K562 (cell line): Measurements from ENCODE around the gene PTH1R. TPM values are rescaled to one million over a fixed set of nuclear protein-coding genes. Genes with fewer than 3 reads are reported as not detected.
A peak's percentile ranks its signal among the peaks of the same experiment; 100 is the strongest.

Source experiments
- ATAC-seq: fragments of 200-7000 bp; cut with Tn5 transposase; 3 replicates; pipeline ENCODE4 v1.9.1; 2020; ENCODE audit warnings: moderate library complexity
- BruUV-seq: library from RNA; stranded (reverse); fragments of 400-500 nt; replicated peaks from 2 replicates; lab custom pipeline; 2021; lab: Mats Ljungman, UMichigan
- CTCF ChIA-PET: fragments of 300-600 bp; formaldehyde crosslinking; extraction: SDS; loops from one replicate; lab custom pipeline; 2021; ENCODE audit warnings: low intra/inter-chr PET ratio; lab: Yijun Ruan, JAX
- POLR2A ChIA-PET: fragments of 300-600, 350-650 bp; sonication (Branson Sonifier 250); formaldehyde crosslinking; extraction: SDS; loops from one replicate; lab custom pipeline; 2021; ENCODE audit warnings: antibody characterized with exemption, inconsistent platforms; lab: Yijun Ruan, JAX
- DNase-seq, 4 experiments: peaks; one replicate each; pipeline versions ENCODE4 v3.0.0 to v3.0.0-alpha.2; 2011 to 2018; ENCODE audit warnings: low spot score in 3 of 4, mixed read lengths in 3 of 4; ENCODE audit errors: extremely low read depth in 1 of 4
- FAIRE-seq: peaks from 2 replicates; lab custom pipeline; 2011; peaks lifted over from hg19 to GRCh38; lab: Jason Lieb, UNC
- H2AFZ ChIP-seq: 2 replicates; pipeline ENCODE4 v1.6.0; 2011; ENCODE audit warnings: low read depth, low read length, control low read depth, inconsistent platforms
- H3K27ac ChIP-seq: fragments of 200-600 bp; 3 replicates; pipeline ENCODE4 v1.8.0; 2011; ENCODE audit warnings: low read depth, mild to moderate bottlenecking, control low read depth, inconsistent platforms, low read length, moderate library complexity, mixed read lengths; ENCODE audit errors: extremely low read depth
- H3K27me3 ChIP-seq, 2 experiments: fragments of 300-600 bp in 1 of 2; 2 replicates in 1 of 2; 3 replicates in 1 of 2; pipeline versions ENCODE4 v1.6.0 to v1.8.0; 2011; ENCODE audit warnings: inconsistent platforms in 2 of 2, low read length in 2 of 2, mild to moderate bottlenecking in 1 of 2, mixed read lengths in 1 of 2, moderate library complexity in 1 of 2; ENCODE audit not compliant: control insufficient read depth in 2 of 2, insufficient read depth in 2 of 2
- H3K36me3 ChIP-seq: fragments of 300-600 bp; 3 replicates; pipeline ENCODE4 v1.8.0; 2011; ENCODE audit warnings: mild to moderate bottlenecking, low read length, inconsistent platforms; ENCODE audit not compliant: control insufficient read depth, insufficient read depth
- H3K4me1 ChIP-seq, 2 experiments: fragments of 200-600 bp in 1 of 2; replicated peaks in 1 of 2; 2 replicates in 1 of 2; 3 replicates in 1 of 2; pipeline versions ENCODE4 v1.5.1 to v1.8.0; 2011; ENCODE audit warnings: inconsistent platforms in 2 of 2, low read length in 2 of 2, mild to moderate bottlenecking in 1 of 2, mixed read lengths in 1 of 2, moderate library complexity in 1 of 2; ENCODE audit not compliant: control insufficient read depth in 2 of 2, insufficient read depth in 2 of 2
- H3K4me2 ChIP-seq: 2 replicates; pipeline ENCODE4 v1.6.1; 2011; ENCODE audit warnings: low read length, control low read depth, inconsistent platforms, mixed read lengths; ENCODE audit not compliant: insufficient read depth
- H3K4me3 ChIP-seq: fragments of 200-600 bp; sonication (generic), shearing (Covaris generic); 2 replicates; pipeline ENCODE4 v1.5.1; 2016; ENCODE audit warnings: control low read depth, inconsistent platforms
- H3K79me2 ChIP-seq: fragments of 200-600 bp; 3 replicates; pipeline ENCODE4 v1.8.0; 2011; ENCODE audit warnings: low read length, inconsistent platforms; ENCODE audit not compliant: control insufficient read depth, insufficient read depth
- H3K9ac ChIP-seq, 2 experiments: 2 replicates each; pipeline versions ENCODE4 v1.6.0 to v1.6.1; 2011; ENCODE audit warnings: low read depth in 2 of 2, low read length in 2 of 2, control low read depth in 1 of 2, inconsistent platforms in 1 of 2, mild to moderate bottlenecking in 1 of 2, mixed read lengths in 1 of 2; ENCODE audit not compliant: insufficient read depth in 1 of 2
- H3K9me1 ChIP-seq: one replicate; pipeline ENCODE4 v1.6.0; 2011; ENCODE audit warnings: inconsistent platforms, mild to moderate bottlenecking, low read length, moderate library complexity; ENCODE audit not compliant: control insufficient read depth, insufficient read depth
- H3K9me3 ChIP-seq: replicated peaks from 2 replicates; pipeline ENCODE4 v1.5.1; 2011; ENCODE audit warnings: low read depth, low read length, inconsistent platforms; ENCODE audit not compliant: control insufficient read depth, insufficient read depth
- H4K20me1 ChIP-seq: replicated peaks from 2 replicates; pipeline ENCODE4 v1.6.1; 2011; ENCODE audit warnings: low read length, inconsistent platforms, mixed read lengths; ENCODE audit not compliant: control insufficient read depth, insufficient read depth
- ARNT ChIP-seq, 2 experiments: fragments of 450-650 bp; IDR thresholded peaks; 2 replicates each; pipeline ENCODE4 v1.6.1; 2016; ENCODE audit warnings: mild to moderate bottlenecking in 1 of 2
- EP400 ChIP-seq: fragments of 450-650 bp; IDR thresholded peaks from 2 replicates; pipeline ENCODE4 v1.6.1; 2017; ENCODE audit warnings: antibody characterized with exemption, mild to moderate bottlenecking, moderate library complexity
- HDGF ChIP-seq: fragments of 450-650 bp; IDR thresholded peaks from 2 replicates; pipeline ENCODE4 v1.6.1; 2016
- KLF16 ChIP-seq: IDR thresholded peaks from 2 replicates; pipeline ENCODE4 v1.6.1; 2016; ENCODE audit warnings: antibody characterized with exemption
- MAFF ChIP-seq: IDR thresholded peaks from 2 replicates; pipeline ENCODE4 v1.6.1; 2012; ENCODE audit warnings: low read length, improper control_type of control experiment
- SAP30 ChIP-seq: fragments of 200-600 bp; sonication (generic); IDR thresholded peaks from 2 replicates; pipeline ENCODE4 v1.6.1; 2012; ENCODE audit warnings: borderline replicate concordance, low read depth, mild to moderate bottlenecking, moderate library complexity, low read length, control low read depth, inconsistent platforms; ENCODE audit not compliant: insufficient read depth, poor library complexity, severe bottlenecking
- SRSF7 ChIP-seq: fragments of 200-400 bp; formaldehyde crosslinking; optimal IDR thresholded peaks from 2 replicates; pipeline ENCODE3; 2017; ENCODE audit warnings: mild to moderate bottlenecking, low read depth, low read length
- TEAD2 ChIP-seq: fragments of 450-650 bp; IDR thresholded peaks from 2 replicates; pipeline ENCODE4 v1.6.1; 2016; ENCODE audit warnings: missing genetic modification characterization, control low read depth, missing compliant biosample characterization
- ZKSCAN1 ChIP-seq: fragments of 150-350 bp; IDR thresholded peaks from 2 replicates; pipeline ENCODE4 v1.6.1; 2016; ENCODE audit warnings: low read depth, low read length
- ZNF639 ChIP-seq, 2 experiments: fragments of 200-800 bp in 1 of 2; sonication (Bioruptor generic) in 1 of 2; sonication (generic) in 1 of 2; formaldehyde crosslinking in 1 of 2; IDR thresholded peaks in 1 of 2; conservative IDR thresholded peaks in 1 of 2; 2 replicates each; pipeline versions ENCODE4 v1.5.0 to v1.6.1; 2016 to 2020; ENCODE audit warnings: missing compliant biosample characterization in 1 of 2, missing genetic modification characterization in 1 of 2, missing genetic modification reagents in 1 of 2
- WGBS: fragments of 100-300 bp; shearing (Covaris generic); methylation state at CpG from one replicate; pipeline ENCODE4 v1.1.6; 2016; ENCODE audit warnings: low coverage, mixed read lengths; ENCODE audit not compliant: insufficient coverage; ENCODE audit errors: missing lambda C conversion rate; 5-methylcytosine and 5-hydroxymethylcytosine counted together
- in situ Hi-C: fragments of 300-500 bp; cut with MboI; formaldehyde crosslinking; loops from 4 replicates; pipeline ENCODE4 v1.15.0; 2018; ENCODE audit warnings: inconsistent platforms, mixed read lengths
- intact Hi-C: fragments of 100-400 bp; cut with micrococcal nuclease; formaldehyde crosslinking; loops from 2 replicates; pipeline ENCODE4 v1.14.2; 2022
- polyA plus RNA-seq, 8 experiments: library from polyadenylated mRNA; depleted of rRNA in 4 of 8; stranded (reverse) in 5 of 8; unstranded in 3 of 8; fragments of >200 nt; fragmentation: Nextera tagmentation in 2 of 8; fragmentation: Illumina TruSeq in 1 of 8; extraction: Ambion mirVana in 2 of 8; extraction: Trizol in 1 of 8; gene quantifications; 2 replicates each; pipeline versions ENCODE4 v1.2.1 to v1.2.3, GENCODE V29; 2011 to 2014; ENCODE audit warnings: inconsistent platforms in 1 of 8, missing spikeins in 1 of 8
- total RNA-seq, 7 experiments: library from RNA; depleted of rRNA in 6 of 7; stranded (reverse); fragments of >200 nt in 6 of 7; fragmentation: Illumina TruSeq in 2 of 7; extraction: Trizol in 2 of 7; gene quantifications; 2 replicates each; pipeline versions ENCODE4 v1.2.1 to v1.2.3, GENCODE V29; 2011 to 2021; ENCODE audit warnings: low replicate concordance in 1 of 7
- TF ChIP-seq, protein P1 (sequence below): sonication (generic); formaldehyde crosslinking; IDR thresholded peaks from 2 replicates; pipeline ENCODE4 v1.8.0; 2023; ENCODE audit warnings: mild to moderate bottlenecking, missing genetic modification reagents

Gene PTH1R
- total and polyA plus RNA-seq, 9 of the 15 experiments (the other 6 are each of a cell fraction or from before 2014, with no cell fraction given) = not detected

GRCh38 chr3:46863261-46863782 is 14.2 kb upstream of the PTH1R start, which contains the start of gene MYL3:
MYL3 (minus strand) TSS chr3:46863444; CDS start chr3:46863390, 54 bp downstream.
- intact Hi-C loops = loop anchor here (10.0 kb wide), 1 partner anchor 511 kb away; no protein-coding TSS in a partner anchor
- CTCF ChIA-PET = no interaction called here

More at GRCh38 chr3:46863261-46863782, 14.2 kb upstream of the PTH1R start, which contains the start of gene MYL3:
- Histone ChIP-seq H2AFZ (peak within 1 kb of the TSS; percentile 26), H3K27ac (no peak within 1 kb of the TSS), H3K9me3 (no peaks in the 10 kb centered on the region), H3K36me3 (no peaks in the 10 kb centered on the region), H3K4me2 (no peak within 1 kb of the TSS), H4K20me1 (peaks cover 21% of the 10 kb centered on the region), H3K4me3 (no peak within 1 kb of the TSS), H3K9ac (no peak within 1 kb of the TSS), H3K27me3 (peaks cover 1 to 33% of the 10 kb centered on the region in 2 experiments; a peak in 3 of 5 replicates), H3K4me1 (peaks cover 0 to 13% of the 10 kb centered on the region in 2 experiments; a peak in 2 of 5 replicates), H3K9me1 (no peaks in the 10 kb centered on the region), H3K79me2 (no peaks in the 10 kb centered on the region)
- TF ChIP-seq ARNT (IDR thresholded peaks at IDR 0.05) (no peak), SRSF7 (no peak), KLF16 (no peak), EP400 (no peak), MAFF (no peak), SAP30 (no peak), HDGF (no peak), TEAD2 (tag) (no peak), ZKSCAN1 (no peak), ZNF639 (CRISPR knock-in tag; conservative IDR thresholded peaks at IDR 0.05 in 1 of 2, IDR thresholded peaks at IDR 0.05 in 1 of 2) (no peak)
- TF ChIP-seq, protein P1, sequence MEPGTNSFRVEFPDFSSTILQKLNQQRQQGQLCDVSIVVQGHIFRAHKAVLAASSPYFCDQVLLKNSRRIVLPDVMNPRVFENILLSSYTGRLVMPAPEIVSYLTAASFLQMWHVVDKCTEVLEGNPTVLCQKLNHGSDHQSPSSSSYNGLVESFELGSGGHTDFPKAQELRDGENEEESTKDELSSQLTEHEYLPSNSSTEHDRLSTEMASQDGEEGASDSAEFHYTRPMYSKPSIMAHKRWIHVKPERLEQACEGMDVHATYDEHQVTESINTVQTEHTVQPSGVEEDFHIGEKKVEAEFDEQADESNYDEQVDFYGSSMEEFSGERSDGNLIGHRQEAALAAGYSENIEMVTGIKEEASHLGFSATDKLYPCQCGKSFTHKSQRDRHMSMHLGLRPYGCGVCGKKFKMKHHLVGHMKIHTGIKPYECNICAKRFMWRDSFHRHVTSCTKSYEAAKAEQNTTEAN = no peak
- in situ Hi-C loops = no loop called here
- no TSS peak for BruUV-seq
- DNase-seq = no peak
- FAIRE-seq = no peak
- no peak for ATAC-seq
- POLR2A ChIA-PET = interaction anchor here (1.1 kb wide), 1 partner anchor 10 kb away, joined by 3 read pairs; no protein-coding TSS in a partner anchor
- WGBS = 2% methylated on average over 7 of the region's 7 CpGs
